Measurements from ENCODE around the gene COL8A1.

The COL8A1 gene

GRCh38 chr3:99817047-99817436 lies 178.6 kb downstream of the COL8A1 start:
- Histone ChIP-seq H3K27me3 (ENCODE audit: control insufficient read depth, insufficient read depth, low read length) (no peaks in the 10 kb centered on the region), H3K4me1 (ENCODE audit: control insufficient read depth, insufficient read depth, low read length) (peaks cover 5% of the 10 kb centered on the region), H3K9ac (ENCODE audit: low read length) (peak overlapping the region; percentile 6), H3K36me3 (ENCODE audit: control insufficient read depth, insufficient read depth, low read length) (no peaks in the 10 kb centered on the region), H3K27ac (ENCODE audit: low read depth, low read length) (peak overlapping the region; percentile 85), H3K4me3 (ENCODE audit: low read length) (peak overlapping the region; percentile 75)

DNA sequence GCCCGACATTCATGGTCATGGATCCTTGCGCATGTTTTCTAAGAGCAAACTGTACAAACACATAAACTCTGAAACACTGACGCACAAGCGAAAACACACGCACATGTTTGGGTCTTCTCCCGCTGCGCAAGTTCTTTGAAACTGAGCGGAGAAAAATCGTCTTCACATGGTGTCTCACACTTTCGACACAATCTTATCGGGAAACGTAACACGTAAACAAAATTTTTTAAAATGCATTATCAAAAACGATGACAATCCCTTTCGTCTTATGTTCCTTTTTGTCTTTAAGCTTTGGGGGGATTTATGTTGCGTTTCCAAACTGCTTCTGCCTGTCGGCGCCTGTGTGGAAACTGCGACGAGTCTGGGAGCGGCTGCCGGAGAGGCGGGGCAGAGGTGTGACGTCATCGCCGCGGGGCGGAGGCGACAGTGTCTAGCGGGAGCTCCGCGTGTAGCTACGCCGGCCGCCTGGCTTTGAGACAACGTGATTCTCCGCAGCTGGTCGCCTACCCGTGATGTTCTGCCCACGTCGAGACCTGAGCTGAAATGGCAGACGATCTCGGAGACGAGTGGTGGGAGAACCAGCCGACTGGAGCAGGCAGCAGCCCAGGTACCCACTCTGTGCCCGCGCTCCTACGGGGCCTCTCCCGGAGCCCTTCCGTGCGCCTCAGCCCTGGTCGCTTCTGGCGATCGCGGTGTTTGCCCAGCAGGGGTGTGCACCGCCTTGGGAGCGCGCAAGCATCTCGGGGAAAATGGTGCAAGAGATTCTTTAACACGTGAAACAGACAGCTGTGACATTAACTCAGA lies 179.2 kb downstream of the COL8A1 start, which contains the start of gene CMSS1:
TSS of gene CMSS1 (plus strand) at position 426 of the 804 bp plus-strand sequence.
- peak within 1 kb of the TSS; percentile 18 for H3K9ac ChIP-seq (ENCODE audit: low read length)
- no peaks in the 10 kb centered on the region for H3K27me3 ChIP-seq (ENCODE audit: control insufficient read depth, insufficient read depth, low read length)
- peak within 1 kb of the TSS; percentile 85 for H3K27ac ChIP-seq (ENCODE audit: low read depth, low read length)
- no peaks in the 10 kb centered on the region for H3K36me3 ChIP-seq (ENCODE audit: control insufficient read depth, insufficient read depth, low read length)
- peak within 1 kb of the TSS; percentile 75 for H3K4me3 ChIP-seq (ENCODE audit: low read length)
- H3K4me1 ChIP-seq (ENCODE audit: control insufficient read depth, insufficient read depth, low read length) = peaks cover 5% of the 10 kb centered on the region

DNA sequence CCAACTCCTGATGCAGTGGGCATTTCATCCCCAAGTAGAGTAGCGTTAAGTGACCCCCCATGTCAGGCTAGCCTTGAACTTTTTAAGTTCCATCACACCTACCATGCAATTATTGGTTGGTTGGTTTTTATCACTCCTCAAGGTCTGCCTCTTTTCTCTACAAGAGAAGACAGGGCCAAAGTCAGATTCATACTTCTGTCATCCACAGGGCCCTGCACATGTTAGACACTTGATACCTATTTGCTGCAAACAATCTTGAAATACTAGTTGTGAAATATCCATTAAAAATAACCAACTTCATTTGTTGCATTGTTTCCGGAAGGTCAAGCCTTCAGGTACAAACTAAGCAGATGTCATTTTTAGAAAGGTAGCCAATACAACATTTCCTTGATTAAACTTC lies 180.4 kb downstream of the COL8A1 start:
- Histone ChIP-seq H3K27ac (ENCODE audit: low read depth, low read length) (no peak overlapping the region), H3K27me3 (ENCODE audit: control insufficient read depth, insufficient read depth, low read length) (no peaks in the 10 kb centered on the region), H3K4me3 (ENCODE audit: low read length) (peak overlapping the region; percentile 75), H3K4me1 (ENCODE audit: control insufficient read depth, insufficient read depth, low read length) (peaks cover 5% of the 10 kb centered on the region), H3K36me3 (ENCODE audit: control insufficient read depth, insufficient read depth, low read length) (no peaks in the 10 kb centered on the region), H3K9ac (ENCODE audit: low read length) (no peak overlapping the region)

DNA sequence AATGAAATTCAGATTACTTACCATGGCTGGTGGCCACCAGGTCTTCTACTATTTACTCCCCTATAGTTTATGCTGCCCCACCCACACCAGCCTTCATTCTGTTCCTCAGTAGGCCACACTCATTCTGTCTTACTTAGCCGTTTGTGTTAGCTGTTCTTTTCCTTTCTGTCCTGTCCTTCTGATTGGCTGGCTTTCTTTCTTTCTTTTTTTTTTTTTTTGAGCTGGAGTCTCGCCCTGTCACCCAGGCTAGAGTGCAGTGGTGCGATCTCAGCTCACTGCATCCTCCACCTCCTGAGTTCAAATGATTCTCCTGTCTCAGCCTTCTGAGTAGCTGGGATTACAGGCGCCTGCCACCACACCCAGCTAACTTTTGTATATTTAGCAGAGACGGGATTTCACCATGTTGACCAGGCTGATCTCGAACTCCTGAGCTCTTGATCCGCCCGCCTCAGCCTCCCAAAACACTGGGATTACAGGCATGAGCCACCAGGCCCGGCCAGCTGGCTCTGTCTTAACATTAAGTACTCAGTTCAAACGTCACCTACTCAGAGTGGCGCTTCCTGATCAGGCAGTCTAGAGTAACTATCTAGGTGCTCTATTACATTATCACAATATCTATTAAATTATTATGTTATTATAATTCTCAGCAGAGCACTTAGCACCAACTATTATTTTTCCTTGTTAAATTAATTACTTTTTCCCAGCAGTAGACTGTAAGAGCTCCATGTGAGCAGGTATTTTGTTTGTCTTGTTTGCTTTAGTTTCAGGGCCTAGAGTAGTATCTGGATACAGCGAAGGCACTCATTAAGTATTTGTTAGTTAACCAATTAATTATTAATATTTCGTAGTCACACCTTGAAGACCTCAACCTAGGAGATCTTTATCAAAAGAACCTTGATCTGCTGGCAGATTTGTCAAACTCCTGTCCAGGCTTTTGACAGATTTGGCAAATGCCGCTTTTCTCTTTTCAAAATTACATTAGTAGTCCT lies 185.6 kb downstream of the COL8A1 start:
- Histone ChIP-seq H3K4me3 (ENCODE audit: low read length) (no peak overlapping the region), H3K27me3 (ENCODE audit: control insufficient read depth, insufficient read depth, low read length) (no peaks in the 10 kb centered on the region), H3K36me3 (ENCODE audit: control insufficient read depth, insufficient read depth, low read length) (no peaks in the 10 kb centered on the region), H3K9ac (ENCODE audit: low read length) (no peak overlapping the region), H3K4me1 (ENCODE audit: control insufficient read depth, insufficient read depth, low read length) (no peaks in the 10 kb centered on the region), H3K27ac (ENCODE audit: low read depth, low read length) (no peak overlapping the region)

DNA sequence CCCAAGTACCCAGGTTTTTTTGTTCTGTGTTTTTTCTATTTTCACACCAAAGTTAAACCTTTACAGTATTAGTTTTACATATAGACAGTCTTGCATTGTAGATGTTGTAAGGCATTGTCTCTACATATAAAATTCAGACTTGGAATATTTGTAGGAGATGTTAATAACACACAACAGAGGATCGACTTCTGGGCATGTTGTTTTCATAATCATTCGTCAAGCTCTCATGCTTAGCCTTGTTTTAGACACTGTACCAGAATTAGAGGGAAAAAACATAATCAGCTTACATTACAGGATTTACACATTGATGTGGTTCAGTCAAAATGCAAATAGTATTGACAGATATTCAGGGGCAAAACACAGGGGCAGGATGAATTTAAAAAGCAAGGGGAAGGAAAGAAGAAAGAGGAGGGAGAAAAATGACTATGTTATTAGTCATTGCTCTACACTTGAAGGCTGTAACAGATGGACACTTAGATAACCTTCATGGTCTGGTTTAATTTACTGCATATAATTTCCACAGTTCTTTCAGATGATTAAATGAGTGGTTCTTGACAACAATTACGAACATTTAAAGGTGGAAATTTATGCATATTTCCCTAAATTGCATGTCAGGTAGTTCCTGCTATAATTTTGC lies 186.7 kb downstream of the COL8A1 start:
- H3K4me1 ChIP-seq (ENCODE audit: control insufficient read depth, insufficient read depth, low read length) = no peaks in the 10 kb centered on the region
- no peak overlapping the region for H3K9ac ChIP-seq (ENCODE audit: low read length)
- no peaks in the 10 kb centered on the region for H3K36me3 ChIP-seq (ENCODE audit: control insufficient read depth, insufficient read depth, low read length)
- H3K27me3 ChIP-seq (ENCODE audit: control insufficient read depth, insufficient read depth, low read length) = no peaks in the 10 kb centered on the region
- H3K4me3 ChIP-seq (ENCODE audit: low read length) = no peak overlapping the region
- H3K27ac ChIP-seq (ENCODE audit: low read depth, low read length) = no peak overlapping the region

DNA sequence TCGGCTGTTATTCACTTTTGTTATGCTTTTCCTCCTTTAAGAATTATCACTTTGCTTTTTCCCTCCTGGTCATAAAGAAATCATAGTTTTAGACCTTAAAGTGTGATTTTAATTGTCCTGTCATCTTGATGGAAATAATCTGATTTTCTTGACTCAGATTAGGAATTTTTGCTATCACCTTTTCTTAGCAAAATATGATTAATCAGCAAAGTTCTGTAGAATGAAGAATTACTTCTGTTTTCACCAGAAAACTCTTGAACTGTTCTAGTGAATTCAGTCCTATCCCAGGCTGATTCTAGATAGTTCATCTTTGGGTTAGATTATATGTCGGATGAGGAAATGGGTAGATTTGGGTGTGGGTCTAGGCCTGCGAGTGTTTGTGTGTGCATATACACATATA lies 191.4 kb downstream of the COL8A1 start:
- H3K27me3 ChIP-seq (ENCODE audit: control insufficient read depth, insufficient read depth, low read length) = no peaks in the 10 kb centered on the region
- no peak overlapping the region for H3K9ac ChIP-seq (ENCODE audit: low read length)
- H3K27ac ChIP-seq (ENCODE audit: low read depth, low read length) = no peak overlapping the region
- H3K36me3 ChIP-seq (ENCODE audit: control insufficient read depth, insufficient read depth, low read length) = no peaks in the 10 kb centered on the region
- H3K4me1 ChIP-seq (ENCODE audit: control insufficient read depth, insufficient read depth, low read length) = no peaks in the 10 kb centered on the region
- H3K4me3 ChIP-seq (ENCODE audit: low read length) = no peak overlapping the region

GRCh38 chr3:99833617-99834205 lies 195.3 kb downstream of the COL8A1 start:
- H3K27ac ChIP-seq (ENCODE audit: low read depth, low read length) = peak overlapping the region; percentile 26
- no peaks in the 10 kb centered on the region for H3K4me1 ChIP-seq (ENCODE audit: control insufficient read depth, insufficient read depth, low read length)
- no peaks in the 10 kb centered on the region for H3K36me3 ChIP-seq (ENCODE audit: control insufficient read depth, insufficient read depth, low read length)
- no peaks in the 10 kb centered on the region for H3K27me3 ChIP-seq (ENCODE audit: control insufficient read depth, insufficient read depth, low read length)
- H3K9ac ChIP-seq (ENCODE audit: low read length) = no peak overlapping the region
- no peak overlapping the region for H3K4me3 ChIP-seq (ENCODE audit: low read length)

- H3K4me1 ChIP-seq (ENCODE audit: control insufficient read depth, insufficient read depth, low read length) = no peaks in the 10 kb centered on the region
- no peak overlapping the region for H3K9ac ChIP-seq (ENCODE audit: low read length)
- no peak overlapping the region for H3K27ac ChIP-seq (ENCODE audit: low read depth, low read length)
- H3K27me3 ChIP-seq (ENCODE audit: control insufficient read depth, insufficient read depth, low read length) = no peaks in the 10 kb centered on the region
- H3K4me3 ChIP-seq (ENCODE audit: low read length) = no peak overlapping the region
- no peaks in the 10 kb centered on the region for H3K36me3 ChIP-seq (ENCODE audit: control insufficient read depth, insufficient read depth, low read length)
These were observed 196.0 kb downstream of the COL8A1 start for GRCh38 chr3:99834211-99834957.

DNA sequence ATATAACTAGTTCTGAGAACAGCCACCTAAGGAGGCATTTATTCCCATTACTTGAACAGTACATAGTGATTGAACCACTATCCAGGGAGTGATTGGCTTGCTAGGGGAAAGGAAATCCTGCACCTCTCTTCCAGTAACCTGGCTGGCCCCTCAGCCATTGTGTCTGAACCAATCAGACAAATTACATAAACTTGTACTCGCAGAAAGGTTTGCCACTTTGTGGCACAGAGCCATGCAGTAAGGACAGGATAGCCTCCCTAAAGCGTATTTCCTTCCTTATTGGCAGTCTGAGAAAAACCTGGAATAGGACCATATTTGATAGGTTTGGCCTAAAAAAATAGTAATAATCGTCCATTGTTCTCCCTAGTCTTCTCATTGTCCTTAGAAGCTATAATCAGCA lies 198.3 kb downstream of the COL8A1 start:
- no peak overlapping the region for H3K27ac ChIP-seq (ENCODE audit: low read depth, low read length)
- no peaks in the 10 kb centered on the region for H3K4me1 ChIP-seq (ENCODE audit: control insufficient read depth, insufficient read depth, low read length)
- no peaks in the 10 kb centered on the region for H3K36me3 ChIP-seq (ENCODE audit: control insufficient read depth, insufficient read depth, low read length)
- H3K27me3 ChIP-seq (ENCODE audit: control insufficient read depth, insufficient read depth, low read length) = no peaks in the 10 kb centered on the region
- no peak overlapping the region for H3K4me3 ChIP-seq (ENCODE audit: low read length)
- no peak overlapping the region for H3K9ac ChIP-seq (ENCODE audit: low read length)

DNA sequence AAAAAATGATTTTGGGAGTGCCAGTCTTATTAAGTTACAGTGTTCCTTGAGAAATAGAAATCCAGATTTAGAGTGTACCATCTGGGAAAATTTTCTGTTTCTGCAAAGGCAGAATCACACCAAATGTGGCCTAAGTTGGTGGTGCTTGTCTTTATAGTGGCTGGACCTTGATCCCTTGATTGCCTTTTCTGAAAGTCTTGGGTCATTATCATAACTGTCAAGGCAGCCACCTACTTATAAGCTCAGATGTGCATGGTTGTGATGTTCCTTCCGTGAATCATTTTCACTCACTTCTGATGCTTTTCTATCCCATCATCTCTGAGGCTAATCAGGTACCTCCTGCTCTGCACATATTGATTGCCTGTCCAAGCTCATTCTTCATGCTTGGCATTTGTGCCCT lies 199.3 kb downstream of the COL8A1 start:
- no peak overlapping the region for H3K4me3 ChIP-seq (ENCODE audit: low read length)
- no peaks in the 10 kb centered on the region for H3K27me3 ChIP-seq (ENCODE audit: control insufficient read depth, insufficient read depth, low read length)
- H3K4me1 ChIP-seq (ENCODE audit: control insufficient read depth, insufficient read depth, low read length) = peaks cover 1% of the 10 kb centered on the region
- H3K27ac ChIP-seq (ENCODE audit: low read depth, low read length) = no peak overlapping the region
- H3K36me3 ChIP-seq (ENCODE audit: control insufficient read depth, insufficient read depth, low read length) = no peaks in the 10 kb centered on the region
- H3K9ac ChIP-seq (ENCODE audit: low read length) = no peak overlapping the region

- Histone ChIP-seq H3K9ac (ENCODE audit: low read length) (no peak overlapping the region), H3K27me3 (ENCODE audit: control insufficient read depth, insufficient read depth, low read length) (no peaks in the 10 kb centered on the region), H3K27ac (ENCODE audit: low read depth, low read length) (no peak overlapping the region), H3K4me1 (ENCODE audit: control insufficient read depth, insufficient read depth, low read length) (peaks cover 7% of the 10 kb centered on the region), H3K36me3 (ENCODE audit: control insufficient read depth, insufficient read depth, low read length) (no peaks in the 10 kb centered on the region), H3K4me3 (ENCODE audit: low read length) (no peak overlapping the region)
These were observed 200.4 kb downstream of the COL8A1 start for GRCh38 chr3:99838755-99839154.

Measured in rectal smooth muscle tissue (tissue), 1 donor.